ENCODE data around the gene OSBP2.
A peak's percentile ranks its signal among the peaks of the same experiment; 100 is the strongest.

OSBP2 gene

GRCh38 chr22:30944986-30945385, 250.3 kb downstream of the OSBP2 start:
- TF ChIP-seq CEBPB (IDR thresholded peaks at IDR 0.05), result no peak
- TF ChIP-seq, protein P1, sequence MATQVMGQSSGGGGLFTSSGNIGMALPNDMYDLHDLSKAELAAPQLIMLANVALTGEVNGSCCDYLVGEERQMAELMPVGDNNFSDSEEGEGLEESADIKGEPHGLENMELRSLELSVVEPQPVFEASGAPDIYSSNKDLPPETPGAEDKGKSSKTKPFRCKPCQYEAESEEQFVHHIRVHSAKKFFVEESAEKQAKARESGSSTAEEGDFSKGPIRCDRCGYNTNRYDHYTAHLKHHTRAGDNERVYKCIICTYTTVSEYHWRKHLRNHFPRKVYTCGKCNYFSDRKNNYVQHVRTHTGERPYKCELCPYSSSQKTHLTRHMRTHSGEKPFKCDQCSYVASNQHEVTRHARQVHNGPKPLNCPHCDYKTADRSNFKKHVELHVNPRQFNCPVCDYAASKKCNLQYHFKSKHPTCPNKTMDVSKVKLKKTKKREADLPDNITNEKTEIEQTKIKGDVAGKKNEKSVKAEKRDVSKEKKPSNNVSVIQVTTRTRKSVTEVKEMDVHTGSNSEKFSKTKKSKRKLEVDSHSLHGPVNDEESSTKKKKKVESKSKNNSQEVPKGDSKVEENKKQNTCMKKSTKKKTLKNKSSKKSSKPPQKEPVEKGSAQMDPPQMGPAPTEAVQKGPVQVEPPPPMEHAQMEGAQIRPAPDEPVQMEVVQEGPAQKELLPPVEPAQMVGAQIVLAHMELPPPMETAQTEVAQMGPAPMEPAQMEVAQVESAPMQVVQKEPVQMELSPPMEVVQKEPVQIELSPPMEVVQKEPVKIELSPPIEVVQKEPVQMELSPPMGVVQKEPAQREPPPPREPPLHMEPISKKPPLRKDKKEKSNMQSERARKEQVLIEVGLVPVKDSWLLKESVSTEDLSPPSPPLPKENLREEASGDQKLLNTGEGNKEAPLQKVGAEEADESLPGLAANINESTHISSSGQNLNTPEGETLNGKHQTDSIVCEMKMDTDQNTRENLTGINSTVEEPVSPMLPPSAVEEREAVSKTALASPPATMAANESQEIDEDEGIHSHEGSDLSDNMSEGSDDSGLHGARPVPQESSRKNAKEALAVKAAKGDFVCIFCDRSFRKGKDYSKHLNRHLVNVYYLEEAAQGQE (IDR thresholded peaks at IDR 0.05; ENCODE audit: low read depth), result no peak
- no peak for TF ChIP-seq FOXM1 (IDR thresholded peaks at IDR 0.05; ENCODE audit: borderline replicate concordance, low read depth)

- TF ChIP-seq, protein P2, sequence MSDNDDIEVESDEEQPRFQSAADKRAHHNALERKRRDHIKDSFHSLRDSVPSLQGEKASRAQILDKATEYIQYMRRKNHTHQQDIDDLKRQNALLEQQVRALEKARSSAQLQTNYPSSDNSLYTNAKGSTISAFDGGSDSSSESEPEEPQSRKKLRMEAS (IDR thresholded peaks at IDR 0.05), result no peak
- TF ChIP-seq ZBTB7A (IDR thresholded peaks at IDR 0.05; ENCODE audit: low read depth), result no peak
- TF ChIP-seq EGR1 (IDR thresholded peaks at IDR 0.05), result no peak
- TF ChIP-seq, protein P1 (IDR thresholded peaks at IDR 0.05; ENCODE audit: low read depth), result no peak
- no peak for TF ChIP-seq YY1 (IDR thresholded peaks at IDR 0.05; ENCODE audit: low read depth)
- no peak for TF ChIP-seq TCF12 (IDR thresholded peaks at IDR 0.05; ENCODE audit: low read depth)
- no peak for TF ChIP-seq TAF1 (IDR thresholded peaks at IDR 0.05; ENCODE audit: low read depth)
- TF ChIP-seq CEBPB (IDR thresholded peaks at IDR 0.05), result no peak
These were observed 251.0 kb downstream of the OSBP2 start for GRCh38 chr22:30945653-30946052.

DNA sequence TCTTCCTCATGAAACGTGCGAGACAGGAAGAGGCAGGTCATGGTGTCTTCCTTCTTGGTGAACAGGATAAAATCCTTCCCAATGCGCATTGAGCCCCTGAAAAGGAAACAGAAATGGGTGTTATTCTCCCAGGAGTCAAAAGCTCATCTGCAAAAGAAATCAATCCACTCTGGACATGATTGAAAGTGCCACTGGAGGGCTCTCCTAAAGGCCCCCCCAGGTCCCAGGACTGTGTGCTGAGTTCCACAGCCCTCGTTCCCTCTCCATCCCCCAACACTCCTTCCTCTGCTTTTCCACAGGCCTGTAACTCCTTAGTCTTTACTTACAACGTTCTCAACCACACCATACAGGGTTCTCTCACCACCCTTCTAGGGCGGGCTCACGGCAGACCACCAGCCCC, 251.7 kb downstream of the OSBP2 start:
- TF ChIP-seq NFIC (IDR thresholded peaks at IDR 0.05), result no peak
- TF ChIP-seq TAF1 (IDR thresholded peaks at IDR 0.05; ENCODE audit: low read depth), result no peak
- no peak for TF ChIP-seq YY1 (IDR thresholded peaks at IDR 0.05; ENCODE audit: low read depth)
- no peak for TF ChIP-seq RAD21 (IDR thresholded peaks at IDR 0.05; ENCODE audit: low read depth)
- TF ChIP-seq TEAD4 (IDR thresholded peaks at IDR 0.05), result no peak
- TF ChIP-seq CEBPB (IDR thresholded peaks at IDR 0.05), result no peak
- no peak for TF ChIP-seq ZBTB7A (IDR thresholded peaks at IDR 0.05; ENCODE audit: low read depth)

DNA sequence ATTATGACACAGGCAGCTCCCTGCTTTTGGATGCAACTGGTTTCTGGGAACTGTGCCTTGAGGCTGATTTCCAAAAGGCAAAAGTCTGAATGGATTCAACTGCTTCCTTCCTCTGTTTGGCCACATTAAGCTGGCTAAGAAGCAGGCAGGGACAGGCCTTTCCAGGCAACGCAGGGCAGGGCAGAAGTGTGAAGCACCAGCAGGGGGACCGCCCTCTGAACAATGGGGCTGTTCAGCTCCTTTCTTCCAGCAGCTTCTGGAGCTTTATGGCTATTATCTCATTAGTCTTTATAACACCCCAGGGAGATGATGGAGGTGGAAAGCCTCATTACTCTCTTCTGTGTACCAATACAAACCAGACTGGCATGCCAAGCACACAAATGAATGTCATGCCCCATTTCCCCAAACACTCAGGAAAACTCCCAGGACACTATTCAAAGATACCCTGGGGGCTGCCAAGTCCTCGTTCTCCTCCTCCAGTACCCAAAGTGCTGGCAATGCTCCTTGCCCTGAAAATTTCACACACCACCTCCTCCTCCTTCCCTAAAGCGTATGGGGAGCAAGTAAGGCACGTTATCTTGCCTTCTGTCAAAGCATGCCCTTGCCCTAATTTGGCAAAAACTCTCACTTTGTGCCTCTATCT, 252.6 kb downstream of the OSBP2 start:
- no peak for TF ChIP-seq TAF1 (IDR thresholded peaks at IDR 0.05; ENCODE audit: low read depth)
- TF ChIP-seq TCF12 (IDR thresholded peaks at IDR 0.05; ENCODE audit: low read depth), result no peak
- TF ChIP-seq ZBTB7A (IDR thresholded peaks at IDR 0.05; ENCODE audit: low read depth), result no peak
- TF ChIP-seq NFIC (IDR thresholded peaks at IDR 0.05), result no peak

- TF ChIP-seq, protein P1 (IDR thresholded peaks at IDR 0.05; ENCODE audit: low read depth), result no peak
- no peak for TF ChIP-seq FOXM1 (IDR thresholded peaks at IDR 0.05; ENCODE audit: borderline replicate concordance, low read depth)
- no peak for TF ChIP-seq TAF1 (IDR thresholded peaks at IDR 0.05; ENCODE audit: low read depth)
- peak; percentile 49 for TF ChIP-seq RAD21 (IDR thresholded peaks at IDR 0.05; ENCODE audit: low read depth)
- TF ChIP-seq NFIC (IDR thresholded peaks at IDR 0.05), result no peak
These were observed 253.3 kb downstream of the OSBP2 start for GRCh38 chr22:30947816-30948454.

DNA sequence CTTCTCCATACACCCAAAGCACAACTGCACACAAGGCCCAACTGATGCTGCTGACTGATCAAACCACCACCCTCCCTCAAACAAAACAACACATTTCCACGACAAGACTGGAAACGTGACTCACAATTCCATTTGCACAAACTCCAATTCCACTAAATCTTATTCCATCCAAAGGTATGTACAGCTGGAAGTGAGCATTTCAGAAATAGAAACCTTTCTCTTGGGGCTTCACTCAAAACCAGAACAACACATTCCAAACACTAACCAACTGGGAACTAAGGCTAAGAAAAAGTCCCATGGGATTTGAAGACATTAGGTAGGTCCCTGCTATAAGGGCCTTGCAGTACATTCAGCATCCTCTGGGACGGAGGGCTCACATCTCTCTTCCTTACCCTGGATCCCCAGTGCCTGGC, 254.3 kb downstream of the OSBP2 start:
- TF ChIP-seq ZBTB7A (IDR thresholded peaks at IDR 0.05; ENCODE audit: low read depth) (no peak), RAD21 (IDR thresholded peaks at IDR 0.05; ENCODE audit: low read depth) (no peak), EP300 (IDR thresholded peaks at IDR 0.05; ENCODE audit: borderline replicate concordance) (no peak), CREB1 (IDR thresholded peaks at IDR 0.05; ENCODE audit: low read depth) (no peak), EGR1 (IDR thresholded peaks at IDR 0.05) (no peak), CEBPB (IDR thresholded peaks at IDR 0.05) (no peak), FOXM1 (IDR thresholded peaks at IDR 0.05; ENCODE audit: borderline replicate concordance, low read depth) (no peak), NFIC (IDR thresholded peaks at IDR 0.05) (no peak), TAF1 (IDR thresholded peaks at IDR 0.05; ENCODE audit: low read depth) (no peak), TCF12 (IDR thresholded peaks at IDR 0.05; ENCODE audit: low read depth) (no peak), TEAD4 (IDR thresholded peaks at IDR 0.05) (no peak), YY1 (IDR thresholded peaks at IDR 0.05; ENCODE audit: low read depth) (no peak)
- TF ChIP-seq, protein P3, sequence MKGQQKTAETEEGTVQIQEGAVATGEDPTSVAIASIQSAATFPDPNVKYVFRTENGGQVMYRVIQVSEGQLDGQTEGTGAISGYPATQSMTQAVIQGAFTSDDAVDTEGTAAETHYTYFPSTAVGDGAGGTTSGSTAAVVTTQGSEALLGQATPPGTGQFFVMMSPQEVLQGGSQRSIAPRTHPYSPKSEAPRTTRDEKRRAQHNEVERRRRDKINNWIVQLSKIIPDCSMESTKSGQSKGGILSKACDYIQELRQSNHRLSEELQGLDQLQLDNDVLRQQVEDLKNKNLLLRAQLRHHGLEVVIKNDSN (IDR thresholded peaks at IDR 0.05), result no peak
- TF ChIP-seq, protein P1 (IDR thresholded peaks at IDR 0.05; ENCODE audit: low read depth), result no peak
- TF ChIP-seq, protein P2 (IDR thresholded peaks at IDR 0.05), result no peak

All from Ishikawa (cell line).